Chondrocyte (in vitro differentiated cells): ENCODE measurements around the gene BST1. TPM values are rescaled to one million over a fixed set of nuclear protein-coding genes. Genes with fewer than 3 reads are reported as not detected.

Source experiments
- DNase-seq: peaks from one replicate; pipeline ENCODE4 v3.0.0; 2021; ENCODE audit warnings: mixed read lengths, low spot score
- H3K27ac Mint-ChIP-seq: one replicate; pipeline ENCODE4 v1.8.0; 2021; ENCODE audit warnings: mild to moderate bottlenecking, moderate library complexity, mixed read lengths; ENCODE audit not compliant: unreplicated experiment
- H3K27me3 Mint-ChIP-seq: 2 replicates; pipeline ENCODE4 v1.8.0; 2021; ENCODE audit warnings: low read depth, mixed read lengths
- H3K36me3 Mint-ChIP-seq: 2 replicates; pipeline ENCODE4 v1.8.0; 2021; ENCODE audit warnings: low read depth, mixed read lengths
- H3K4me1 Mint-ChIP-seq: 2 replicates; pipeline ENCODE4 v1.8.0; 2021; ENCODE audit warnings: low read depth, mild to moderate bottlenecking, mixed read lengths
- H3K4me3 Mint-ChIP-seq: one replicate; pipeline ENCODE4 v1.8.0; 2021; ENCODE audit warnings: mild to moderate bottlenecking, moderate library complexity, mixed read lengths; ENCODE audit not compliant: unreplicated experiment
- H3K9me3 Mint-ChIP-seq: 2 replicates; pipeline ENCODE4 v1.8.0; 2021; ENCODE audit warnings: low read depth, mixed read lengths
- total RNA-seq: library from RNA; stranded (reverse); gene quantifications from 3 replicates; pipeline ENCODE4 v1.2.1, GENCODE V29; 2021
- TF ChIP-seq, protein P1 (sequence below): fragments of 200-600 bp; sonication (generic); IDR thresholded peaks from 2 replicates; pipeline ENCODE4 v1.5.0; 2021; ENCODE audit warnings: antibody characterized with exemption, mild to moderate bottlenecking, moderate library complexity

BST1 gene
- total RNA-seq, 1 donor from 2014 or later: 0.45 TPM

DNA sequence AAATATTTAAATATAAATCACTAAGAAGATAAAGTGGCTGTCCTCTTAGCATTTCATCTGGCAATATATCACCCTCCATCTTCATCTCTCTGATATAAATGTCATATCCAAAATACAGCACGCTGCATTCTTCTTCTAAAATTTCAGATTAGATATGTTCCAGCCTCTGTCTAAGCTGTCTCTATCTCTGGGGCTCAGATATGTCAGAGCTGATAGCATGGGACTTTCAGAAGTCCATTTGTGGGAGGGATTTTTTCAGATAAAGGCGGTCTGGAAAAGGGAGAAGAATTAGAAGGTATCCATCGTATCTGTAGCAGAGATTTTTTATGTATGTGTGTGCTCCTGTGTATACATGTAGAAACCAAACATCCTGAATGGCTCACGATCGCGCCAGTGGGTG is 50.2 kb downstream of the BST1 start:
- H3K4me3 Mint-ChIP-seq: no peak overlapping the region
- peaks cover 4% of the 10 kb centered on the region for H3K27me3 Mint-ChIP-seq
- no peaks in the 10 kb centered on the region for H3K36me3 Mint-ChIP-seq
- H3K27ac Mint-ChIP-seq: no peak overlapping the region
- no peaks in the 10 kb centered on the region for H3K9me3 Mint-ChIP-seq
- no peak for DNase-seq
- TF ChIP-seq, protein P1, sequence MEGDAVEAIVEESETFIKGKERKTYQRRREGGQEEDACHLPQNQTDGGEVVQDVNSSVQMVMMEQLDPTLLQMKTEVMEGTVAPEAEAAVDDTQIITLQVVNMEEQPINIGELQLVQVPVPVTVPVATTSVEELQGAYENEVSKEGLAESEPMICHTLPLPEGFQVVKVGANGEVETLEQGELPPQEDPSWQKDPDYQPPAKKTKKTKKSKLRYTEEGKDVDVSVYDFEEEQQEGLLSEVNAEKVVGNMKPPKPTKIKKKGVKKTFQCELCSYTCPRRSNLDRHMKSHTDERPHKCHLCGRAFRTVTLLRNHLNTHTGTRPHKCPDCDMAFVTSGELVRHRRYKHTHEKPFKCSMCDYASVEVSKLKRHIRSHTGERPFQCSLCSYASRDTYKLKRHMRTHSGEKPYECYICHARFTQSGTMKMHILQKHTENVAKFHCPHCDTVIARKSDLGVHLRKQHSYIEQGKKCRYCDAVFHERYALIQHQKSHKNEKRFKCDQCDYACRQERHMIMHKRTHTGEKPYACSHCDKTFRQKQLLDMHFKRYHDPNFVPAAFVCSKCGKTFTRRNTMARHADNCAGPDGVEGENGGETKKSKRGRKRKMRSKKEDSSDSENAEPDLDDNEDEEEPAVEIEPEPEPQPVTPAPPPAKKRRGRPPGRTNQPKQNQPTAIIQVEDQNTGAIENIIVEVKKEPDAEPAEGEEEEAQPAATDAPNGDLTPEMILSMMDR: no peak
- H3K4me1 Mint-ChIP-seq: peaks cover 18% of the 10 kb centered on the region

DNA sequence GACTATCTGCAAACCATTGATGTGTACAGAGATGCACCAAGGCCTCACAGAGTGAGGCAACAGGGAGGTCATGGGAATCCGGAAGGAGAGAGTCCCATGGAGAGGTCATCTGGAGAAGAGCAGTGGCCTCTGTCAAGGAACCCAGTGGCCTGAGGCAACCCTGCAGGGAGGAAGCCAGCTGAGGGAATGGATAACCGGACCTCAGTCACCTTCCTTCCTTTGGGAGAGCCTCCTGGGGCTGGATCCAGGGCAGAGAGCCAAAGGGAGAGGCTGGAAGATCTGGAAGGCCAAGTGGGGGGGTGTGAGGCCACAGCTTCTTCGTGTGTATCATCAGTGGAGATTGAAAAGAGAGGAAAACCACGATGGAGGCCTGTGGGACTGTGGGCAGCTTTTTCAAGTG is 50.9 kb downstream of the BST1 start:
- no peaks in the 10 kb centered on the region for H3K9me3 Mint-ChIP-seq
- peaks cover 18% of the 10 kb centered on the region for H3K4me1 Mint-ChIP-seq
- TF ChIP-seq, protein P1: no peak
- H3K36me3 Mint-ChIP-seq: no peaks in the 10 kb centered on the region
- DNase-seq: no peak
- H3K27me3 Mint-ChIP-seq: peaks cover under 1% of the 10 kb centered on the region
- H3K4me3 Mint-ChIP-seq: no peak overlapping the region
- no peak overlapping the region for H3K27ac Mint-ChIP-seq

DNA sequence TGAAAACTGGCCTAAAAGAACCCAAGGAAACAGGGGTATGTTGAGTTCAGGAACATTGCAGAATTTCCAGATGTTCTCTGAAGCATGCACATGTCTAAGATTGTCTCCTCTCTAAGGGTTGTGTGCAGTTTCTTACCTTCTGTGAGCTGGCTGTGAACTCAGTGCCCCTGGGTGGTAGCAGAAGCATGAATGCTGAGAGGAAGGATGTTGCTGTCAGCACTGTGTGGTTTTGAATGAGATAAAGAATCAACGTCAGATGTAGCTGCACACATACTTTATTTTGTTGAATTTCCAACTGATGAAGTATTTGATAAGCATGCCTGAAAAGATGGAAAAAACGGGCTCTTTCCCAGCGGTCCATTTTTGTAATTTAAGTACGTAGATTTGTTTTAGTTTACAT is 51.5 kb downstream of the BST1 start:
- Mint-ChIP-seq H3K4me3 (no peak overlapping the region), H3K4me1 (peaks cover 18% of the 10 kb centered on the region), H3K36me3 (no peaks in the 10 kb centered on the region), H3K27me3 (no peaks in the 10 kb centered on the region), H3K27ac (no peak overlapping the region), H3K9me3 (no peaks in the 10 kb centered on the region)
- TF ChIP-seq, protein P1: no peak
- no peak for DNase-seq

DNA sequence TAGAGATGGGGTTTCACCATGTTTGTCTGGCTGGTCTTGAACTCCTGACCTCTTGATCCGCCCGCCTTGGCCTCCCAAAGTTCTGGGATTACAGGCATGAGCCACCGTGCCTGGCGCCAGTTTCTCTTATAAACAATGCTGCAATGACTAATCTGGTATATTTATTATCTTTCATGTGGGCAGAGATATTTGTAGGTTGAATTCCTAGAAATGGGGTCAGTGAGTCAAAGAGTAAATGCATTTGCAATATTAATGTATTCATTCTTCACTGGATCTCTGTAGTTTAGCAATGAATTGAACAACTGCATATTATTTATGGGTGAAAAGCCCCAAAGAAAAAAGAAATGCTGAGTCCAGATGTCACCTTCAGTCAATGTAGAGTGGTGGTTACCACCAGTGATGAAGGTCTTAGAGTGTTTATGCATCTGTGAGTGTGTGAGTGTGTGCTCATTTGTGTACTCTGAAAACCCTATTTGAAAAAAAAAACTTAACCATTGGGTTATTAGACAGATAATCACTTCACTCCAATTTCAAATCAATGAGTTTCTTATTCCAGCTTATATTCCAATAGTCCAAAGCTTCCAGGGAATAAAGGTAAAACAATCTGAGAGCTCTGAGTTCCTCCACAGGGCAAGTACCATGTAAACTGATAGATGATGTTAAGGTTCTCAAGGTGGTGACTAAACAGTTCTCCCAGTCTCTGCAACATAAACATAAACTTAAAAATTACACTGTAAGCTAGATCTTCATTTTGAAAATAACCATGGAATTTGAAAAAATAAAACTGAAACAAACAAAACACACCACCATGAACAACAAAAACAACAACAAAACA is 52.7 kb downstream of the BST1 start:
- DNase-seq: no peak
- H3K4me3 Mint-ChIP-seq: no peak overlapping the region
- H3K27ac Mint-ChIP-seq: no peak overlapping the region
- TF ChIP-seq, protein P1: no peak
- H3K36me3 Mint-ChIP-seq: no peaks in the 10 kb centered on the region
- H3K9me3 Mint-ChIP-seq: no peaks in the 10 kb centered on the region
- peaks cover 18% of the 10 kb centered on the region for H3K4me1 Mint-ChIP-seq
- H3K27me3 Mint-ChIP-seq: no peaks in the 10 kb centered on the region

DNA sequence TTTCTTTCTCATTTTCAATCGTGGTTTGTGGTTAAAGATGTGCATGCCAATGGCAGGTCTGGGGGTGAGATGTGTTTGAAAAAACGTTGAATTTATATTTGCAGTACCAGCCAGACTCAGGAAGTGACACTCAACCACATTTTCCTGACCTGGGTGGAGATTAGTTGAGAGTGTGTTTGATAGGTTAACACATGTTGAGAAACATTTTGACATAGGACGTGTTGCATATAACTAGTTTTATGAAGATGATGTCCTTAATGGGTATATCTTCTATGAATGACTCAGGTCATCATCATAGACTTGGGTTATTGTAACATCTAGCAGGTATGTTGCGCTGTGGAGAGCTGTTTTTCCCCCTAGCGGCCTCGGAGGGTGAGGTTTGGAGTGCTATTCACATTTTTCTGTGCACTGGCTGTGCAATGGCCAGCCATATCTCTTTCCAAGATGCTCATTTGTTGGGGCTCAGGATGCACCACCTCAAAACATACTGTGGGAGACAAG is 53.5 kb downstream of the BST1 start:
- no peak for DNase-seq
- Mint-ChIP-seq H3K27ac (no peak overlapping the region), H3K27me3 (no peaks in the 10 kb centered on the region), H3K9me3 (no peaks in the 10 kb centered on the region), H3K36me3 (no peaks in the 10 kb centered on the region), H3K4me3 (no peak overlapping the region), H3K4me1 (peaks cover 18% of the 10 kb centered on the region)
- TF ChIP-seq, protein P1: no peak
